B cell (primary cell): Measurements from ENCODE around the gene ZSCAN32.

Experiments
- CTCF ChIP-seq: fragments of 200-600 bp; IDR thresholded peaks from one replicate; pipeline ENCODE4 v1.8.0; 2022; ENCODE audit warnings: antibody characterized with exemption, mild to moderate bottlenecking
- EZH2 ChIP-seq: IDR thresholded peaks from 2 replicates; pipeline ENCODE4 v1.6.1; 2012; ENCODE audit warnings: borderline replicate concordance, low read depth, mild to moderate bottlenecking, moderate library complexity, low read length; ENCODE audit not compliant: insufficient read depth, poor library complexity, severe bottlenecking

DNA sequence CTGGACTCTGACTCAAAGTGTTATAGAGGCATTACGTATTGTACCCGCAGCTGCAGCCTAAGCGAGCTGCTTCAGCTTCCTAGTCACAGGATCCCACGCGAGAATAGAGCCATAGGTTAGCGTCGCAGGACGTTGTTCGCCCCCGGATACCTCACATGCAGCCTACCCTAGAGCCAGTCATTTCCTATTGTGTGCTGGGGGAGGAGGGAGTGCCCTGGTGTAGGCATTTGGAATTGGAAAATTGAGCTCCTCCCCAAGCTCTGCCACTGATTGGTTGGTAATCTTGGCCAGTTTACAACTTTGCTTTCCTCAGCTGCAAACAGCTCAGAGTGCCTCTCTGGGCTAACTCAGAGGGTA is 43.2 kb upstream of the ZSCAN32 start:
- TF ChIP-seq CTCF, result no peak
- no peak for TF ChIP-seq EZH2
